ENCODE measurements around the gene EFTUD2. TPM values are rescaled to one million over a fixed set of nuclear protein-coding genes. Genes with fewer than 3 reads are reported as not detected.

EFTUD2 gene
- total RNA-seq, 4 donors from 2014 or later = 53.4 to 85.7 (median 59.8) TPM

- 88 to 94% methylated on average over 11 to 13 of the region's 18 CpGs for WGBS, 2 donors
- no peaks in the 10 kb centered on the region for H3K9me3 ChIP-seq
Measured at GRCh38 chr17:44925731-44926697, 26.8 kb upstream of the EFTUD2 start.

GRCh38 chr17:44924107-44924544 is 24.9 kb upstream of the EFTUD2 start:
- intact Hi-C loops (cut with DNase I) = loop anchor here (5.0 kb wide), 1 partner anchor 98 kb away; no protein-coding TSS in a partner anchor
- no peaks in the 10 kb centered on the region for H3K9me3 ChIP-seq
- peaks cover 0 to 15% (median 0%) of the 10 kb centered on the region in 3 donors for H3K36me3 ChIP-seq
- no peak for DNase-seq
- H3K4me3 ChIP-seq = no peak overlapping the region
- H3K4me1 ChIP-seq = peaks cover 0 to 10% (median 0%) of the 10 kb centered on the region in 3 donors
- 59 to 78% methylated on average over 9 of the region's 9 CpGs for WGBS, 2 donors
- TF ChIP-seq CTCF (IDR thresholded peaks at IDR 0.05) (no peak), POLR2A (IDR thresholded peaks at IDR 0.05) (no peak)
- no peaks in the 10 kb centered on the region for H3K27me3 ChIP-seq
- H3K27ac ChIP-seq = no peak overlapping the region

More at GRCh38 chr17:44925731-44926697, 26.8 kb upstream of the EFTUD2 start:
- H3K4me1 ChIP-seq = no peaks in the 10 kb centered on the region
- no peaks in the 10 kb centered on the region for H3K27me3 ChIP-seq
- peaks cover 0 to 21% (median 0%) of the 10 kb centered on the region in 3 donors for H3K36me3 ChIP-seq
- no peak overlapping the region for H3K27ac ChIP-seq
- intact Hi-C loops (cut with DNase I) = no loop called here
- TF ChIP-seq CTCF (IDR thresholded peaks at IDR 0.05) (no peak), POLR2A (IDR thresholded peaks at IDR 0.05) (no peak)
- no peak for DNase-seq
- no peak overlapping the region for H3K4me3 ChIP-seq

GRCh38 chr17:44922746-44923470 is 23.7 kb upstream of the EFTUD2 start:
- TF ChIP-seq CTCF (IDR thresholded peaks at IDR 0.05) = no peak
- no peak for TF ChIP-seq POLR2A (IDR thresholded peaks at IDR 0.05)
- Histone ChIP-seq H3K27me3 (no peaks in the 10 kb centered on the region), H3K36me3 (peaks cover 0 to 9% (median 0%) of the 10 kb centered on the region in 3 donors), H3K9me3 (no peaks in the 10 kb centered on the region), H3K4me1 (peaks cover 4 to 19% (median 7%) of the 10 kb centered on the region in 3 donors), H3K4me3 (no peak overlapping the region), H3K27ac (no peak overlapping the region)
- DNase-seq = no peak
- intact Hi-C loops (cut with DNase I) = loop anchor here (5.0 kb wide), 1 partner anchor 99 kb away; no protein-coding TSS in a partner anchor
- 80 to 90% methylated on average over 8 to 14 of the region's 19 CpGs for WGBS, 2 donors

GRCh38 chr17:44922136-44922535 is 22.9 kb upstream of the EFTUD2 start:
- Histone ChIP-seq H3K4me1 (peaks cover 11 to 27% (median 14%) of the 10 kb centered on the region in 3 donors), H3K4me3 (no peak overlapping the region), H3K27me3 (no peaks in the 10 kb centered on the region), H3K9me3 (no peaks in the 10 kb centered on the region), H3K27ac (no peak overlapping the region), H3K36me3 (peaks cover 0 to 6% (median 0%) of the 10 kb centered on the region in 3 donors)
- no peak for DNase-seq
- intact Hi-C loops (cut with DNase I) = loop anchor here (5.0 kb wide), 1 partner anchor 100 kb away; no protein-coding TSS in a partner anchor
- TF ChIP-seq CTCF (IDR thresholded peaks at IDR 0.05) (no peak), POLR2A (IDR thresholded peaks at IDR 0.05) (no peak)
- 83 to 92% methylated on average over 4 of the region's 6 CpGs for WGBS, 2 donors
